ENCODE data around the gene MPG.

GRCh38 chr16:71210-71539 lies 6.8 kb upstream of the MPG start:
- TF ChIP-seq, protein P1, sequence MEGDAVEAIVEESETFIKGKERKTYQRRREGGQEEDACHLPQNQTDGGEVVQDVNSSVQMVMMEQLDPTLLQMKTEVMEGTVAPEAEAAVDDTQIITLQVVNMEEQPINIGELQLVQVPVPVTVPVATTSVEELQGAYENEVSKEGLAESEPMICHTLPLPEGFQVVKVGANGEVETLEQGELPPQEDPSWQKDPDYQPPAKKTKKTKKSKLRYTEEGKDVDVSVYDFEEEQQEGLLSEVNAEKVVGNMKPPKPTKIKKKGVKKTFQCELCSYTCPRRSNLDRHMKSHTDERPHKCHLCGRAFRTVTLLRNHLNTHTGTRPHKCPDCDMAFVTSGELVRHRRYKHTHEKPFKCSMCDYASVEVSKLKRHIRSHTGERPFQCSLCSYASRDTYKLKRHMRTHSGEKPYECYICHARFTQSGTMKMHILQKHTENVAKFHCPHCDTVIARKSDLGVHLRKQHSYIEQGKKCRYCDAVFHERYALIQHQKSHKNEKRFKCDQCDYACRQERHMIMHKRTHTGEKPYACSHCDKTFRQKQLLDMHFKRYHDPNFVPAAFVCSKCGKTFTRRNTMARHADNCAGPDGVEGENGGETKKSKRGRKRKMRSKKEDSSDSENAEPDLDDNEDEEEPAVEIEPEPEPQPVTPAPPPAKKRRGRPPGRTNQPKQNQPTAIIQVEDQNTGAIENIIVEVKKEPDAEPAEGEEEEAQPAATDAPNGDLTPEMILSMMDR (conservative IDR thresholded peaks at IDR 0.05; ENCODE audit: low read depth, low read length) = no peak
- no peak for TF ChIP-seq EZH2 (IDR thresholded peaks at IDR 0.05; ENCODE audit: borderline replicate concordance, low read depth, low read length, poor library complexity, severe bottlenecking)
